Thyroid gland (tissue), 4 donors: ENCODE data around the gene IFIT1. TPM values are rescaled to one million over a fixed set of nuclear protein-coding genes. Genes with fewer than 3 reads are reported as not detected.

Experiments used
- DNase-seq, 2 donors: peaks; one replicate each; pipeline ENCODE4 v3.0.0-alpha.2; 2019
- H3K27ac ChIP-seq, 3 donors: fragments of 200-600 bp; sonication (generic); 1 replicate in 2 of 3; 2 replicates in 1 of 3; pipeline ENCODE4 v1.5.1; 2016 to 2019; ENCODE audit warnings: mild to moderate bottlenecking in 1 of 3, moderate library complexity in 1 of 3
- H3K27me3 ChIP-seq: fragments of 200-600 bp; sonication (generic); one replicate; pipeline ENCODE4 v1.5.1; 2019
- H3K36me3 ChIP-seq, 2 donors: fragments of 200-600 bp; sonication (generic); one replicate each; pipeline ENCODE4 v1.5.1; 2016 to 2019
- H3K4me1 ChIP-seq, 2 donors: fragments of 200-600 bp; sonication (generic); one replicate each; pipeline ENCODE4 v1.5.1; 2017 to 2019
- H3K4me3 ChIP-seq, 3 donors: fragments of 200-600 bp; sonication (generic); replicated peaks in 1 of 3; 1 replicate in 2 of 3; 2 replicates in 1 of 3; pipeline ENCODE4 v1.5.1; 2016; ENCODE audit warnings: mild to moderate bottlenecking in 1 of 3
- H3K9me3 ChIP-seq: fragments of 200-600 bp; sonication (generic); one replicate; pipeline ENCODE4 v1.5.1; 2017
- POLR2A ChIP-seq, 2 donors: fragments of 450-650 bp; IDR thresholded peaks; one replicate each; pipeline ENCODE4 v1.6.1; 2017; ENCODE audit warnings: antibody characterized with exemption in 2 of 2, mild to moderate bottlenecking in 2 of 2, moderate library complexity in 1 of 2
- WGBS, 2 donors: methylation state at CpG; one replicate each; pipeline ENCODE4 v1.1.5; 2017; 5-methylcytosine and 5-hydroxymethylcytosine counted together
- intact Hi-C: fragments of 100-400 bp; cut with DNase I; formaldehyde crosslinking; loops from one replicate; pipeline ENCODE4 v1.15.1; 2023
- total RNA-seq, 4 donors: library from RNA; depleted of rRNA; stranded (reverse); fragments of >200 nt; gene quantifications; one replicate each; pipeline ENCODE4 v1.2.3, GENCODE V29; 2016
- TF ChIP-seq, protein P1 (sequence below), 6 experiments: fragments of 200-600 bp in 3 of 6; fragments of 450-650 bp in 3 of 6; sonication (generic) in 3 of 6; IDR thresholded peaks; one replicate each; pipeline ENCODE4 v1.5.1; 2016 to 2019; ENCODE audit warnings: antibody characterized with exemption in 6 of 6, mild to moderate bottlenecking in 2 of 6, inconsistent platforms in 1 of 6, moderate library complexity in 1 of 6

IFIT1 gene
- total RNA-seq, 4 donors from 2014 or later: 5.5 to 15.9 (median 10.0) TPM

DNA sequence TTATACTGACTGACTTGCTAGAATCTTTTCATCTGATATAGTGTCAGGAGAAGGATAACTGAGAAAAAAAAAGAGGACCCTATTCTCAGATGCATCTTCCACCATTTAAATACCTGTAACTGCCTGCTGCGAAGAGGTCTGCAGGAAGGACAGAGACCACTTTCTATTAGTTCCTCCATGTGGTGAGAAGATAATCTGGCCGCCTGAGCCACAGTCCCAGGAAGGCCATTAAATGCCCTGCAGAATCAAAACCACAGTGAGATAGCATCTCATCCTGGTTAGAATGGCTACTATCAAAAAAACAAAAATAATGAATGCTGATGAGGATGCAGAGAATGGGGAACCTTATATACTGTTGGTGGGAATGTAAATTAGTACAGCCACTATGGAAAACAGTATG is 34.4 kb upstream of the IFIT1 start:
- Histone ChIP-seq H3K27ac (no peak overlapping the region), H3K9me3 (no peaks in the 10 kb centered on the region), H3K4me3 (no peak overlapping the region), H3K36me3 (no peaks in the 10 kb centered on the region), H3K27me3 (no peaks in the 10 kb centered on the region), H3K4me1 (peaks cover 0 to 8% of the 10 kb centered on the region in 2 donors)
- DNase-seq: no peak
- TF ChIP-seq, protein P1, sequence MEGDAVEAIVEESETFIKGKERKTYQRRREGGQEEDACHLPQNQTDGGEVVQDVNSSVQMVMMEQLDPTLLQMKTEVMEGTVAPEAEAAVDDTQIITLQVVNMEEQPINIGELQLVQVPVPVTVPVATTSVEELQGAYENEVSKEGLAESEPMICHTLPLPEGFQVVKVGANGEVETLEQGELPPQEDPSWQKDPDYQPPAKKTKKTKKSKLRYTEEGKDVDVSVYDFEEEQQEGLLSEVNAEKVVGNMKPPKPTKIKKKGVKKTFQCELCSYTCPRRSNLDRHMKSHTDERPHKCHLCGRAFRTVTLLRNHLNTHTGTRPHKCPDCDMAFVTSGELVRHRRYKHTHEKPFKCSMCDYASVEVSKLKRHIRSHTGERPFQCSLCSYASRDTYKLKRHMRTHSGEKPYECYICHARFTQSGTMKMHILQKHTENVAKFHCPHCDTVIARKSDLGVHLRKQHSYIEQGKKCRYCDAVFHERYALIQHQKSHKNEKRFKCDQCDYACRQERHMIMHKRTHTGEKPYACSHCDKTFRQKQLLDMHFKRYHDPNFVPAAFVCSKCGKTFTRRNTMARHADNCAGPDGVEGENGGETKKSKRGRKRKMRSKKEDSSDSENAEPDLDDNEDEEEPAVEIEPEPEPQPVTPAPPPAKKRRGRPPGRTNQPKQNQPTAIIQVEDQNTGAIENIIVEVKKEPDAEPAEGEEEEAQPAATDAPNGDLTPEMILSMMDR (IDR thresholded peaks at IDR 0.05): no peak
- no peak for TF ChIP-seq POLR2A (IDR thresholded peaks at IDR 0.05)
- intact Hi-C loops: no loop called here
- WGBS, 2 donors: 94 to 100% methylated on average over 2 of the region's 2 CpGs

DNA sequence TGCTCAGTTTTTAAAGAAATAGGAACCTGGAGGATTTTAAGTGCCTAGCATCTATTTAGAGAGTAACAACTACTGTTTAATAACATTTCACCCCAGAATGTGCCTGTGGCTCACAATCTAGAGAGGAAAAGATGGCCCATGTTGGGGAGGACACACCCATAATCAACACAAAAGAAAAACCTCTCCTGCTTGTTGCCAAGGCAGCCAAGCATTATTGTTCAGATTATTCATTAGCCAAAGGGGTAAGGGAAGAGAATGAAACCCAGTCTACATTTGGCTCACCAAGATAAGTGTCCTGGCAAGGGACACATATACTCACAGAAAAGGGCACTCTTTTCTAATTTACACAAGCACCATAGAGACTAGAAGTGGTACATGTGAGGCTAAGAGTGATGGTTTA is 32.3 kb upstream of the IFIT1 start:
- DNase-seq: no peak
- Histone ChIP-seq H3K27me3 (no peaks in the 10 kb centered on the region), H3K27ac (no peak overlapping the region), H3K9me3 (no peaks in the 10 kb centered on the region), H3K4me1 (peaks cover 0 to 8% of the 10 kb centered on the region in 2 donors), H3K36me3 (no peaks in the 10 kb centered on the region), H3K4me3 (no peak overlapping the region)
- TF ChIP-seq, protein P1 (IDR thresholded peaks at IDR 0.05): no peak
- TF ChIP-seq POLR2A (IDR thresholded peaks at IDR 0.05): no peak
- intact Hi-C loops: no loop called here

DNA sequence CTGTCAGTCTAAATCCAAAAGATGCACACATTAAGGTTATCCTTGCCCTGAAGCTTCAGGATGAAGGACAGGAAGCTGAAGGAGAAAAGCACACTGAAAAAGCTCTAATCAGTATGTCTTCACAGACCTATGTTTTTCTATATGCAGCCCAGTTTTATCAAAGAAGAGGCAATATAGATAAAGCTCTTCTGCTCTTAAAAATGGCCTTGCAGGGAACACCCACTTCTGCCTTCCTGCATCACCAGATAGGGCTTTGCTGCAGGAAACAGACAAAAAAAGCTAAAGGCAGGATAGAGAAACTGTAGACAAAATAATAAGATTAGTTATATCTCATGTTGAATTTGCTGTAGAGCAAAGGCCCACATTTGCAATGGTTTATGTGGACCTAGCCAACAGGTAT is 29.5 kb upstream of the IFIT1 start:
- no peak for DNase-seq
- H3K4me1 ChIP-seq: peaks cover 6% of the 10 kb centered on the region in 2 donors
- intact Hi-C loops: no loop called here
- H3K9me3 ChIP-seq: no peaks in the 10 kb centered on the region
- no peaks in the 10 kb centered on the region for H3K27me3 ChIP-seq
- TF ChIP-seq POLR2A (IDR thresholded peaks at IDR 0.05): no peak
- TF ChIP-seq, protein P1 (IDR thresholded peaks at IDR 0.05): no peak
- no peak overlapping the region for H3K27ac ChIP-seq
- H3K4me3 ChIP-seq: no peak overlapping the region
- no peaks in the 10 kb centered on the region for H3K36me3 ChIP-seq

DNA sequence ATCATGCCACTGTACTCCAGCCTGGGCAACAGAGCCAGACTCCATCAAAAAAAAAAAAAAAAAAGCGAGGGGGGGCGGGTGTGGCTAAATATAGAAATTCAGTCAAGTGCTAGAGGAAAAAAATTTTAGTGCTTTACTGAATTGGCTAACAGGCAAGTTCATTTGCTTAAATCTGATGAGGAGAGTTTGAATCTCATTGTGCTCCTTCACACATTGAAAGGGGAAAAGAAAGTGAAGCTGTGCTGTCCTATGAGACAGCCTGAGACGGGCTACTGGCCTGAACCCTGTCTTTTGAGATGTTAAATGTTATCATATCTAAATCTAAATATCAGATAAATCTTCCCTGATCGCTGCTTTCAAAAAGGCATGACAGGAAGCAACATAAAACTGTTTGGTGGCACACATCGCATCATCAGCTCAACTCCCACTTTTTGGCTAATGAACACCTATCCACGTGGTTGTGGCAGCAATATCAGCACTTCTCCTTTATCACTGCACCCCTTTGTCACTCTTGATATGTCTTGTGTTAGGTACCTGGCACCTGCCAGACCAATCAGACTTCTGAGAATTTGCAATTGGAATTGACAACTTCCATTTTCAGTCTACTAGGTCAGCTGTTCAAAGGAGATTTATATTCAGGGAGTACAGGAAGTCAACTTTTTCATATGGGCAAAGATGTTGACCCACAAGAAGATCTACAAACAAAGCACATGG is 28.5 kb upstream of the IFIT1 start:
- no peak for DNase-seq
- Histone ChIP-seq H3K27ac (no peak overlapping the region), H3K4me1 (peaks cover 8 to 9% of the 10 kb centered on the region in 2 donors), H3K9me3 (no peaks in the 10 kb centered on the region), H3K4me3 (no peak overlapping the region), H3K36me3 (no peaks in the 10 kb centered on the region), H3K27me3 (no peaks in the 10 kb centered on the region)
- TF ChIP-seq, protein P1 (IDR thresholded peaks at IDR 0.05): no peak
- no peak for TF ChIP-seq POLR2A (IDR thresholded peaks at IDR 0.05)
- WGBS, 2 donors: 87 to 90% methylated on average over 6 of the region's 6 CpGs
- intact Hi-C loops: no loop called here

DNA sequence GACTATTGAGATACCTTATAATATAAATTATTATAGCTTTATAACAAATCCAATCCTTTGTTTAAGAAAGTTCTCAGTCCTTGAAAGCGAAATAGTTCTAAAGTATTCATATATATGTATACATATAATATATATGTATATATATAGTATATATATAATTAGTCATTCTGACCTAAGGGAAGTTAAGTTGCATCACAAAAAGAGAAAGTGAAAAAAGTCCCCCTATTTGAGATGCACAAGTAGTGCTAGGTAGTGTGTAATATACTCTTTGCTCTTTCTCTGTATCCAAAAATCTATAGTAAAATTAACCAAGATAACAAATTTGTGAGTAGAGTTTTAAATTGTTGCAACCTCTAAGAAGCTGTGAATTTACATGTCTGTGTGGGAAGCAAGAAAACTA is 27.9 kb upstream of the IFIT1 start:
- Histone ChIP-seq H3K4me1 (peaks cover 8 to 13% of the 10 kb centered on the region in 2 donors), H3K36me3 (no peaks in the 10 kb centered on the region), H3K27ac (no peak overlapping the region), H3K4me3 (no peak overlapping the region), H3K9me3 (no peaks in the 10 kb centered on the region), H3K27me3 (no peaks in the 10 kb centered on the region)
- 92 to 100% methylated on average over 1 of the region's 1 CpG for WGBS, 2 donors
- DNase-seq: no peak
- TF ChIP-seq, protein P1 (IDR thresholded peaks at IDR 0.05): no peak
- TF ChIP-seq POLR2A (IDR thresholded peaks at IDR 0.05): no peak
- intact Hi-C loops: no loop called here
